Body of pancreas (tissue), 4 donors: ENCODE data around the gene SH3TC1.

Experiments
- POLR2A ChIP-seq, 3 donors: fragments of 450-650 bp; IDR thresholded peaks; one replicate each; pipeline ENCODE4 v1.6.1; 2016; ENCODE audit warnings: antibody characterized with exemption in 3 of 3, mild to moderate bottlenecking in 2 of 3
- TF ChIP-seq, protein P1 (sequence below), 7 experiments: fragments of 450-650 bp in 4 of 7; fragments of 200-600 bp in 3 of 7; sonication (generic) in 3 of 7; IDR thresholded peaks; one replicate each; pipeline ENCODE4 v1.5.1; 2016 to 2019; ENCODE audit warnings: antibody characterized with exemption in 7 of 7

DNA sequence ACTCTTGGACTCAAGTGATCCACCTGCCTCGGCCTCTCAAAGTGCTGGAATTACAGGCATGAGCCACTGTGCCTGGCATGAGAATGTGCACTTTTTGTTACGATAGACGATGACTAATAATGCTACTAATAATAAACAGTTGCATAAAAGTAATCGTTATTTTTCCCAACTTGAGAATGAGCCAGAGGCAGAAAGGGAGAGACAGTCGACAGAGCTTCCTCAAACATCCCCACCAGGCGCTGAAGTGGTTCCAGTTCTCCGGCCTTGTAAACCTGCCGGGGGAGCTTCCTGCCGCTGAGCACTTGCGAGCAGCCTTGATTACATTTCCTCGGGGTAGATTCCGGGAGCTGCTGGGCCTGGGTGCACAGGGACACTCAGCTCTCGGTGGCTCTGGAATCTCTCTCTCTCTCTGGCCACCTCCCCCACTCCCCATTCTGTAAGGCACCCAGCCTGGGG lies 61.6 kb downstream of the SH3TC1 start:
- TF ChIP-seq, protein P1, sequence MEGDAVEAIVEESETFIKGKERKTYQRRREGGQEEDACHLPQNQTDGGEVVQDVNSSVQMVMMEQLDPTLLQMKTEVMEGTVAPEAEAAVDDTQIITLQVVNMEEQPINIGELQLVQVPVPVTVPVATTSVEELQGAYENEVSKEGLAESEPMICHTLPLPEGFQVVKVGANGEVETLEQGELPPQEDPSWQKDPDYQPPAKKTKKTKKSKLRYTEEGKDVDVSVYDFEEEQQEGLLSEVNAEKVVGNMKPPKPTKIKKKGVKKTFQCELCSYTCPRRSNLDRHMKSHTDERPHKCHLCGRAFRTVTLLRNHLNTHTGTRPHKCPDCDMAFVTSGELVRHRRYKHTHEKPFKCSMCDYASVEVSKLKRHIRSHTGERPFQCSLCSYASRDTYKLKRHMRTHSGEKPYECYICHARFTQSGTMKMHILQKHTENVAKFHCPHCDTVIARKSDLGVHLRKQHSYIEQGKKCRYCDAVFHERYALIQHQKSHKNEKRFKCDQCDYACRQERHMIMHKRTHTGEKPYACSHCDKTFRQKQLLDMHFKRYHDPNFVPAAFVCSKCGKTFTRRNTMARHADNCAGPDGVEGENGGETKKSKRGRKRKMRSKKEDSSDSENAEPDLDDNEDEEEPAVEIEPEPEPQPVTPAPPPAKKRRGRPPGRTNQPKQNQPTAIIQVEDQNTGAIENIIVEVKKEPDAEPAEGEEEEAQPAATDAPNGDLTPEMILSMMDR (IDR thresholded peaks at IDR 0.05) = no peak
- TF ChIP-seq POLR2A (IDR thresholded peaks at IDR 0.05) = no peak
